ENCODE data around the gene CYP3A7. TPM values are rescaled to one million over a fixed set of nuclear protein-coding genes. Genes with fewer than 3 reads are reported as not detected.
"Not testable (repeated sequence)": the region's sequence is repeated elsewhere in the genome, so short reads cannot be mapped to it uniquely, and the experiment has no call there.

The CYP3A7 gene
- total RNA-seq, 1 donor from 2014 or later: 1.2 TPM

DNA sequence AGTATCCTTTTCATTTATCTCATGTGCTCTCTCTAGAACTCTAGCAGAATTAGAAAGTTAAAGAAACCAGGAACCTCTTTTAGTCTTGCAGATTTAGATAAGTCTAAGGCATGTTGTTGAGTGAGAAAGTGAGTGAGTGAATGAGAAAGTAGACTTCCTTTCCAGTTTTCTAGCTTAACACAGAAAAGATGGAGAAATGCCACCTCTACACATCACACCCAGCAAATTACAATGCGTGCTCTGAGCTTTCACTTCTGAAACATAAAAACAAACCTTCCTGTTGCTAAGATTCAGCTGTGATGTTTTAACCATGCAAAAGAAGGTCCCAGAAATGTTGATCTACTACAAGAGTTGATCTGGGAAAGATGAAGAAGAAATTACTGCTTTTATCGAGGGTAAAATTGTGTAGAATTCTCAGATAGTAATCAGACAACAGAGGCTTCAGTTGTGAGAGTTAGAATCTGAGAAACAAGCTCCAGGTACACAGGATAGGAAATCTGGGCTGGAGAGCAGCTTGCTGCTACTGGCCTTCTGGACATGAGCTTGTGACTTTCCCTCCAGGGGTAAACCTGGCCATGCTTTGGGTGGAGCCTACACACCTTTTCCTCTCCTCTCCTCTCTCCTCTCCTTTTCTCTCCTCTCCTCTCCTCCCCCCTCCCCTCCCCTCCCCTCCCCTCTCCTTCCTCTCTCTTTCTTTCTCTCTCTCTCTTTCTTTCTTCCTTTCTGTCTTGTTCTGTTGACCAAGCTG, 59.8 kb downstream of the CYP3A7 start:
- no peak for DNase-seq (ENCODE audit: low spot score)

DNA sequence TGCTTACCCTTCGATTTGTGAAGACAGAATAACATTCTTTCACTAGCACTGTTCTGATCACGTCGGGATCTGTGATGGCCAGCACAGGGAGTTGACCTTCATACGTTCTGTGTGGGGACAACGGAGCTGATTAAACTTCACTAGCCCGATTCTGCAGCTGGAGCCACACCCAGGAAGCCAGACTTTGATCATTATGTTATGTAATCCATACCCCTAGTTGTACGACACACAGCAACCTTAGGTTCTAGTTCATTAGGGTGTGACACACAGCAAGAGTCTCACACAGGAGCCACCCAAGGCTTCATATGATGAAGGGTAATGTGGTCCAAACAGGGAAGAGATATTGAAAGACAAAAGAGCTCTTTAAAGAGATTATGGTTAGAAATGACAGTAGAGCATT, 62.4 kb downstream of the CYP3A7 start:
- no peak for DNase-seq (ENCODE audit: low spot score)

DNA sequence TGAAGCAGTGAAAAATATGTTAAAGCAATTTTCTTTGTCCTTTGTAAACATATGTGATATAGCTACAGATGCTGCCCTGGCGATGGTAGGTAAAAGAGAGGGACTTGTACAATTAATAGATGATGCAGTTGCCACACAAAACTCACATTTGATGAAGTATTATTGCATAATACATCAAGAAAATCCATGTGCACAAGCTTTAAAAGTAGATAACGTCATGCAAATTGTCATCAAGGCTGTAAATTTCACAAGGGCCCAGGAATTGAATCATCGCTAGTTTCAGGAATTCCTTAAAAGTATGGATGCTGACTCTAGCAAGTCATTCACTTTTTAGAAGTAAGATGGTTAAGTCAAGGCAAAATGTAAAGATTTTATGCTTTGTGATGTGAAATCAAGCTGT, 65.2 kb downstream of the CYP3A7 start:
- no peak for DNase-seq (ENCODE audit: low spot score)

DNA sequence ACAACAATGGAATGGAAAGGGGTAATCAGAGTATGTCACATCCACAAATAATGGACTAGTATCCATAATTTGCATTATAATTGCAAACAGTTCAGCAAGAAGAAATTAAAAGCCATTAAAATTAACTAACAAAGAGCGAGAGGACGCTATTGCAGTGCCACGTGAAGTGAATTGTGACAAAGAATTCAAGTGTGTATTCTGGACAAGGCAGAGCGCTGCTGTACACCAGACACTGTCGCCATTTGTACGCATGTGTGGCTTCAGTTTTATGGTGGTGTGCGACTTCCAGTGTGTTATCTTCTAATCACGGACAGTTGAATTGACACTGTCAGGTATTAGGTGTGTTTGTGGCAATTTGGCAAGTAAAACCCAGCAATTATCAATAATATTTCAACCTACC, 66.5 kb downstream of the CYP3A7 start:
- no peak for DNase-seq (ENCODE audit: low spot score)

DNA sequence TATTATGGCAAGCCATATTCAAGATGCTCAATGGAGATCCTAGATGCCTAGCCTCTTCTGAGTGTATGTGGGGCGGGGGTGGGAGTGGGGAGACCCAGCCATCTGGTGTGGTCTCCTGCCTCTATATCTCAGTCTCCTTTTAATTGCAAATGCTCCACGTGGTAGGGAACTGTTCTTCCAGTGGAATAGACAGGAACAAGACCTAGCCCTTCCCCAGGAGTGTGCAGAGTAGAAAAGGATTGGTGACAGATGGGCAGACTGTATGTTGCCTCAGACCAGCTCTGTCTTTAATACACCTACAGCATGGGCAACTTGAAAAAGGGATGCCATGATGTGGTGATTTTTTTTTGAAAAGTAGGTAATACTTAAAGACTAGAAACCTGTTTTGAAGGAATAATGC, 67.8 kb downstream of the CYP3A7 start:
- no peak for DNase-seq (ENCODE audit: low spot score)

DNA sequence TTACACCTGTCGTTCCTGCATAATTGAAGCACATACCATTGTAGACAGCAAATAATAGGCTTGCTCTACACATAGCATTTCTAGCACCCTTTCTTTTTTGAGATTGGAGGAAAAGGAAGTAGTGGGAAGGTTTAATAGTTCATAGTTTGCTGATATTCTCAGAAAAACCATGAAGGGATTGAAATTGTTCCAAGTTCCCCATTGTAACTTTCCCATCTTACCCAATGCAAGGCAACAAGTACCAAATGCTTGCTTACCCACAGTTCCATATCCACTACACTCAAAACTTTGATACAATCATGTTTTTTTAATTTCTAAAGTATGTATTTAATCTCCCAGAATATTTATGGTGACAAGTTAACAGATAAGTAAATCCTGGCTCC, 69.0 kb downstream of the CYP3A7 start:
- DNase-seq (ENCODE audit: low spot score): no peak

DNA sequence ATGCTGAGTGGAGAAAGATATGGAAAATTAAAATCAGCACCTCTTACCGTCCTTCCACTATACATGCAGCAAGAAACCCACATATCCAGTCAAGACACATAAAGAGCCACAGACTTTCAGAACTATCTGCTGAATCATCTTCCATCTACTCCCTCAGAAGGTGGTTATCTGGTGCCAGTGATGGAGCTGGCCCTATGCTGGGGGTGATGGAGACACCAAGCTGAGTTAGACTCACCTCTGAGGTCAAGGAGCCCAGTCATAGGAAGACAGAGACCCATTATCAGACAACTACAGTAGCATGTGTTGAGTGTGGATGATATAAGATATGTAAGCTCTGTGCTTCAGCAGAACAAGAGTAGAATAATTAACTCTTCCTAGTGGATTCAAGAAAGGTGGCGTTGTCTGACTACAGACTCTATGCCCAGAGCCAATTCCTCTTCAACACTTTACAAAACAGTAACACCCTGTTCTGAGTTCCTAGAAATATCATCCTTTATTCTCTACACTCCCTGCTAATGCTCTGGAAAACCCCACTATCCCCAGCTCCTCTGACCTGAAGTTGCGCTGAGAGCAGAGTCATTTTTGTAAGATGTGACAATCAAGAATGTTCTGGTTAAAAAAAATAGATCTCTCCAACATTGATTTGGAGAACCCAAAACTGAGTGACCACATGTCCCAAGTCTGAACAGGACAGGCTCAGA, 69.5 kb downstream of the CYP3A7 start:
- DNase-seq (ENCODE audit: low spot score): no peak

DNA sequence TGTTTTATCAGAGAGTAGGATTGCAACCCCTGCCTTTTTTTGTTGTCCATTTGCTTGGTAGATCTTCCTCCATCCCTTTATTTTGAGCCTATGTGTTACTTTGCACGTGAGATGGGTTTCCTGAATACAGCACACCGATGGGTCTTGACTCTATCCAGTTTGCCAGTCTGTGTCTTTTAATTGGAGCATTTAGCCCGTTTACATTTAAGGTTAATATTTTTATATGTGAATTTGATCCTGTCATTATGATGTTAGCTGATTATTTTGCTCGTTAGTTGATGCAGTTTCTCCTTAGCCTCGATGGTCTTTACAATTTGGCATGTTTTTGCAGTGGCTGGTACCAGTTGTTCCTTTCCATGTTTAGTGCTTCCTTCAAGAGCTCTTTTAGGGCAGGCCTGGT, 77.1 kb downstream of the CYP3A7 start:
- DNase-seq (ENCODE audit: low spot score): not testable (repeated sequence)

Other genes with a start within 250 kb of the CYP3A7 start
- 35.6 TPM for gene ZNF394, start 234.9 kb downstream of the CYP3A7 start, total RNA-seq (ENCODE audit: insufficient read depth, low replicate concordance)
- 14.4 TPM for gene ZKSCAN5, start 230.5 kb downstream of the CYP3A7 start, total RNA-seq (ENCODE audit: insufficient read depth, low replicate concordance)
- 8.4 TPM for gene FAM200A, start 183.1 kb downstream of the CYP3A7 start, total RNA-seq (ENCODE audit: insufficient read depth, low replicate concordance)
- gene ZNF655, start 176.6 kb downstream of the CYP3A7 start, total RNA-seq (ENCODE audit: insufficient read depth, low replicate concordance): 86.2 TPM
- gene TMEM225B, start 136.9 kb downstream of the CYP3A7 start, total RNA-seq (ENCODE audit: insufficient read depth, low replicate concordance): not detected
- gene ZSCAN25, start 118.2 kb downstream of the CYP3A7 start, total RNA-seq (ENCODE audit: insufficient read depth, low replicate concordance): 10.6 TPM
- 25.8 TPM for gene CYP3A5, start 55.2 kb downstream of the CYP3A7 start, total RNA-seq (ENCODE audit: insufficient read depth, low replicate concordance)
- 0.72 TPM for gene CYP3A4, start 49.0 kb upstream of the CYP3A7 start, total RNA-seq (ENCODE audit: insufficient read depth, low replicate concordance)
- gene CYP3A43, start 92.8 kb upstream of the CYP3A7 start, total RNA-seq (ENCODE audit: insufficient read depth, low replicate concordance): 1.9 TPM
- 0.96 TPM for gene OR2AE1, start 141.8 kb upstream of the CYP3A7 start, total RNA-seq (ENCODE audit: insufficient read depth, low replicate concordance)
- 24.6 TPM for gene TRIM4, start 184.3 kb upstream of the CYP3A7 start, total RNA-seq (ENCODE audit: insufficient read depth, low replicate concordance)
- not detected for gene GJC3, start 194.4 kb upstream of the CYP3A7 start, total RNA-seq (ENCODE audit: insufficient read depth, low replicate concordance)
- gene AZGP1, start 240.8 kb upstream of the CYP3A7 start, total RNA-seq (ENCODE audit: insufficient read depth, low replicate concordance): 9.9 TPM